Peyer's patch (tissue), 4 donors: ENCODE measurements around the gene TRPC1. TPM values are rescaled to one million over a fixed set of nuclear protein-coding genes. Genes with fewer than 3 reads are reported as not detected.

ENCODE experiments used
- DNase-seq, 3 donors: peaks; one replicate each; pipeline ENCODE4 v3.0.0-alpha.2; 2017 to 2019
- H3K27ac ChIP-seq, 4 donors: fragments of 200-600 bp; sonication (generic); one replicate each; pipeline ENCODE4 v1.5.1; 2016 to 2019
- H3K27me3 ChIP-seq, 2 donors: fragments of 200-600 bp; sonication (generic); one replicate each; pipeline ENCODE4 v1.5.1; 2019
- H3K36me3 ChIP-seq, 3 donors: fragments of 200-600 bp; sonication (generic); one replicate each; pipeline ENCODE4 v1.5.1; 2016 to 2019
- H3K4me1 ChIP-seq, 4 donors: fragments of 200-600 bp; sonication (generic); one replicate each; pipeline ENCODE4 v1.5.1; 2016 to 2019
- H3K4me3 ChIP-seq, 4 donors: fragments of 200-600 bp; sonication (generic); 1 replicate in 3 of 4; 2 replicates in 1 of 4; pipeline ENCODE4 v1.5.1; 2016 to 2019; ENCODE audit warnings: mild to moderate bottlenecking in 1 of 4
- H3K9me3 ChIP-seq, 4 donors: fragments of 200-600 bp; sonication (generic); one replicate each; pipeline ENCODE4 v1.5.1; 2016 to 2019; ENCODE audit warnings: mild to moderate bottlenecking in 1 of 4
- CTCF ChIP-seq, 6 experiments: fragments of 450-650 bp in 4 of 6; fragments of 200-600 bp in 2 of 6; sonication (generic) in 1 of 6; IDR thresholded peaks; one replicate each; pipeline ENCODE4 v1.5.1; 2017 to 2019; ENCODE audit warnings: antibody characterized with exemption in 6 of 6, mild to moderate bottlenecking in 3 of 6, moderate library complexity in 1 of 6
- POLR2A ChIP-seq, 2 donors: fragments of 450-650 bp; IDR thresholded peaks; one replicate each; pipeline ENCODE4 v1.5.1; 2017; ENCODE audit warnings: antibody characterized with exemption in 2 of 2, mild to moderate bottlenecking in 2 of 2, moderate library complexity in 2 of 2
- total RNA-seq, 4 donors: library from RNA; depleted of rRNA; stranded (reverse); fragments of >200 nt; gene quantifications; one replicate each; pipeline ENCODE4 v1.1.0, GENCODE V29; 2016

Gene TRPC1
- total RNA-seq, 4 donors from 2014 or later = 1.1 to 12.4 (median 3.4) TPM

- Histone ChIP-seq H3K36me3 (no peaks in the 10 kb centered on the region), H3K27ac (no peak overlapping the region), H3K9me3 (no peaks in the 10 kb centered on the region), H3K4me3 (no peak overlapping the region), H3K4me1 (no peaks in the 10 kb centered on the region), H3K27me3 (no peaks in the 10 kb centered on the region)
- DNase-seq = no peak
- no peak for TF ChIP-seq CTCF (IDR thresholded peaks at IDR 0.05)
- no peak for TF ChIP-seq POLR2A (IDR thresholded peaks at IDR 0.05)
These were observed 93.5 kb downstream of the TRPC1 start for GRCh38 chr3:142817356-142817755.

- Histone ChIP-seq H3K4me1 (no peaks in the 10 kb centered on the region), H3K4me3 (no peak overlapping the region), H3K9me3 (no peaks in the 10 kb centered on the region), H3K27me3 (no peaks in the 10 kb centered on the region), H3K36me3 (no peaks in the 10 kb centered on the region), H3K27ac (no peak overlapping the region)
- TF ChIP-seq CTCF (IDR thresholded peaks at IDR 0.05) = no peak
- TF ChIP-seq POLR2A (IDR thresholded peaks at IDR 0.05) = no peak
- DNase-seq = no peak
These were observed 94.1 kb downstream of the TRPC1 start for GRCh38 chr3:142817897-142818296.

GRCh38 chr3:142818651-142819050 lies 94.8 kb downstream of the TRPC1 start:
- H3K4me1 ChIP-seq = no peaks in the 10 kb centered on the region
- H3K36me3 ChIP-seq = no peaks in the 10 kb centered on the region
- H3K27ac ChIP-seq = no peak overlapping the region
- no peaks in the 10 kb centered on the region for H3K27me3 ChIP-seq
- TF ChIP-seq POLR2A (IDR thresholded peaks at IDR 0.05) = no peak
- TF ChIP-seq CTCF (IDR thresholded peaks at IDR 0.05) = no peak
- DNase-seq = no peak
- H3K9me3 ChIP-seq = no peaks in the 10 kb centered on the region
- H3K4me3 ChIP-seq = no peak overlapping the region

GRCh38 chr3:142819179-142819578 lies 95.3 kb downstream of the TRPC1 start:
- no peak for DNase-seq
- no peaks in the 10 kb centered on the region for H3K9me3 ChIP-seq
- H3K36me3 ChIP-seq = no peaks in the 10 kb centered on the region
- no peak overlapping the region for H3K4me3 ChIP-seq
- no peak overlapping the region for H3K27ac ChIP-seq
- H3K27me3 ChIP-seq = no peaks in the 10 kb centered on the region
- TF ChIP-seq POLR2A (IDR thresholded peaks at IDR 0.05) (no peak), CTCF (IDR thresholded peaks at IDR 0.05) (no peak)
- H3K4me1 ChIP-seq = no peaks in the 10 kb centered on the region

- Histone ChIP-seq H3K27ac (no peak overlapping the region), H3K4me1 (no peaks in the 10 kb centered on the region), H3K4me3 (no peak overlapping the region), H3K9me3 (no peaks in the 10 kb centered on the region), H3K36me3 (no peaks in the 10 kb centered on the region), H3K27me3 (no peaks in the 10 kb centered on the region)
- DNase-seq = peak; percentile 36 to 86 (median 80)
- peak in 5 of 6 experiments; percentile 40 to 82 (median 78) for TF ChIP-seq CTCF (IDR thresholded peaks at IDR 0.05)
- TF ChIP-seq POLR2A (IDR thresholded peaks at IDR 0.05) = no peak
These were observed 105.0 kb downstream of the TRPC1 start for GRCh38 chr3:142828703-142829305.

GRCh38 chr3:142837526-142837925 lies 113.7 kb downstream of the TRPC1 start:
- Histone ChIP-seq H3K4me3 (no peak overlapping the region), H3K36me3 (no peaks in the 10 kb centered on the region), H3K4me1 (no peaks in the 10 kb centered on the region), H3K9me3 (no peaks in the 10 kb centered on the region), H3K27me3 (no peaks in the 10 kb centered on the region), H3K27ac (no peak overlapping the region)
- no peak for DNase-seq
- TF ChIP-seq CTCF (IDR thresholded peaks at IDR 0.05) = no peak
- no peak for TF ChIP-seq POLR2A (IDR thresholded peaks at IDR 0.05)
